CD4-positive, alpha-beta T cell treated with Interleukin-6 at 100 ng/mL for 8 hours (primary cell): ENCODE measurements around the gene BHMT.

Source experiments
- DNase-seq: peaks from one replicate; pipeline ENCODE4 v3.0.0-alpha.2; 2020; ENCODE audit warnings: mixed read lengths, low spot score

Gene BHMT

DNA sequence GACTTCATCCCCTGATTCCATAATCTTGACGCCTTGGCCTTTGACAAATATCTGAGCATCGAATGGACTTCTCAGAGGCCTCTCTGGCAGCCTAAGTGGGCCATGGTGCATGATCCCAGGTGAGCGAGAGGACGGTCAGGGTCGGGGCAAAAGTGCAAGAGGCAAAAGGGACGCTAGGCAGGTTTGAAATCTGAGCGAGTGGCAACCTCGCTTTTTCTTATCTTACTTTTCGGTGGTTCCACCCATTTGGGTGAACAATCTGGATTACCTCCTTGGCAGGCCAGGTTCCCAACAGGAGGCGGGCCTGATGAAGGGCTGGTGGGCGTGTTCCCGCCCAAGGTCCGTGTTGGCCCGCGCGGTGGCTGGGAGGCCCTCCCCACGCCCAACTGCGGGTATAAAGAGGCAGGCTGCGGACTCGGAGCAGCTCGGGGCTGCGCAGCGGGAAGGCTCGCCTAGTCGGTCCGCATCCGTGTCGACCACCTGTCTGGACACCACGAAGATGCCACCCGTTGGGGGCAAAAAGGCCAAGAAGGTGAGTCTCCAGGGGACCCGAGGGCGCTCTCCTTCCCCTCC, at the start of gene BHMT:
TSS of gene BHMT (plus strand) at position 423 of the 573 bp plus-strand sequence. CDS start at position 500, 77 bp downstream.
- no peak for DNase-seq

DNA sequence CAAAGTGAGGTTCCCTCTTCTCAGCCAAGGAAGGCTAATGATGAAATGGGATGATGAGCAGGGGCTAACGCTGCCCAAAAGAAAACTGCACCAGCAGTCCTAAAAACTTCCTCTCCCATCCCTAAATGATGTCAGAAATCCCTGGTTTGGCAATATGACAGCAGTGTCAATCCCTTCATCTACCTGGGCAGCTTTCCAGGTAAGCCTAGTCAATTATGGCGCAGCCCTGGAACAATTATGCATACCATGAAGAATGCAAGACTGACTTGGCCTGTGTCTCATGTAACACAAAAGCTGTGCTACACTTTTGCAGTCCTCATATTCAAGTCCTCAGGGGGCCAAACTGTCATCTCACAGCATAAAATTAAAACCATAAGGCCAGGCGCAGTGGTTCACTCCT, 49.2 kb upstream of the BHMT start:
- no peak for DNase-seq

DNA sequence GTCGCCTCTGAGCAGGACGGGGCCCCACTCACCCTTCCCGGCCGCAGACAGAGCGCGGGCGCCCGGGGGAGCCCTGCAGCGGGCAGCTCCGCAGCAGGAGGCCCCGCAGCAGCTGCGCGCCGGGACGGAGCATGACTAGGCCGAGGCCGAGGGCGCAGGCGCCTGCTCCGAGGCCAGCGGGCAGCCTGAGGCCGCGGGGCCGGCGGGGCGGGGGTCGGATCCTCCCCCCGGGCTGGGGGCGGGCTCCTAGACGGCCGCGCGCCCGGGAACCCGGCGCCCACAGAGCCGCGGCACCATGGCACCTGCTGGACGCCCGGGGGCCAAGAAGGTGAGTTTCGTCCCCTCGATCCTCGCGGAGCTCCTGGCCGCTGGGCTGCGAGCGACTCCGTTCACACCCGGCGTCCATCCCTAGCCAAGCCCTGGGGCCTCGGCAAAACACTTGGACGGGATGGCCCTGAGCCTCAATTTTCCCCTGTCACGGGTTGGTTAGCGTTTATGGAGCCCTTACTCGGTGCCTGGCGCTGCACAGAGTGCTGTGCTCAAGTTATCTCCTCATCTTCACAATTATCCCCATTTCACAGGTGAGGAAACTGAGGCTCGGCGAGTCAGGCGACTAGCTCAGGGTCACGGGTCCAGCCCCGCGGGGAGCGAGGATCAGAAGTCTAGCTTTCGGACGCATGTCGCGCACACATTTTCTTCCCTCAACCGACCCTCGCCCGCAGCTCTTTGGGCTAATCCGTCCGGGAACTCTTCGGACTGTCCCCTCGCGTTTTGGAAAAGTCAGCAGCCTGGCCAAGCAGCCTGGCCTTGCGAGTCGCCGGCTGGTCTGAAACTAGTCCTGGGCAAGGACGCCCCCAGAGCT, 41.9 kb upstream of the BHMT start, which contains the start of the genes BHMT2 and DMGDH:
TSS of gene BHMT2 (plus strand) at position 280 of the 862 bp plus-strand sequence. CDS start at position 296, 16 bp downstream.
TSS of gene DMGDH (minus strand) at position 187 of the 862 bp plus-strand sequence. CDS start at position 133, 54 bp downstream.
- no peak for DNase-seq

- no peak for DNase-seq
These were observed 41.3 kb upstream of the BHMT start for GRCh38 chr5:79070350-79070667.

- no peak for DNase-seq
These were observed 37.0 kb upstream of the BHMT start for GRCh38 chr5:79074641-79075040.

GRCh38 chr5:79075646-79076426, 35.8 kb upstream of the BHMT start:
- DNase-seq = no peak

GRCh38 chr5:79076819-79077218, 34.8 kb upstream of the BHMT start:
- no peak for DNase-seq

DNA sequence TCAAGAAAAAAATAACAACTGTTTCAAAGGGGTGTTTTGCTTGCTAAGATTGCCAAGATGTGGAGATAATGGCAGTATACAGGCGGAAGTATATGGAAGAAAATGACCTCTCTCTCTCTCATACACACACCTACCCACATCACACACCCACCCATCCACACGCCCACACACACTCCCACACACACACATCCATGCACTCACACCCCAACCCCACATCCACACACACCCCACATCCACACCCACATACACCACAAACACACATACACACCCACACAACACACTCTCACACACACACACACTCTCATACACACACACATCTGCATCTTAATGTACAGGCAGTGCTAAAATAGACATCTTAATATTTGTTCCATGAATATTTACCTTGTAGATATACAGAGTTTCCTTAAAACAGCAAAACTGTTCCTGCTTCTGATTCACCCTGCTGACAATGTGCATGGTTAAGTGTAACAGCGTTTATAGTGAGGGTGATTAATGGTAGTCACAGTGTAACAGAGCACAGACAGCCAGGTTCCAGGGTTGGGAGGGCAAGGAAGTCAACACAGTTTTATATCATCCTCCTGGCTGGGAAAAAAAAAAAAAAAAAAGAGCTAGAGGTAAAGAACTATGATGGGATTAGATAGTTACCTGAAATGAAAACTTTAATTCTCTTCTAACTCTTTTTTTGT, 33.8 kb upstream of the BHMT start:
- no peak for DNase-seq

DNA sequence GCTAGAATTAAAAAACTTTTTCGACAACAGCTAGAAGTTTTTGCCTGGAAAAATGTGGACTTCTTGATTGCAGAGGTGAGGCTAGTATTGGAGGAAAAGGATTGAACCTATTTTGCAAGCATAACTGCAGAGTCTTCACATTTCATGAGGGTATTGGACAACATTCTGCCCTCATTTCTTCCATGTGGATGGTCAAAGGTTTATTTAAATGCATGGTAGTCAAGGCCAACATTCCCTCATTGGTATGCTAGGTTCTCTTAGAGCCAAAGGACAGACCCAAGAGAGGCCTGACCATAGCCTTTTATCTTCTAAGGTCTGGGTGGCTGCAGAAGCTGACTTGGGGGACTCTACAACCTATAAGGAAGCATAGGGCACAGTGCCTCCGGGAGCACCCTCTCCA, 30.8 kb upstream of the BHMT start:
- DNase-seq = no peak

DNA sequence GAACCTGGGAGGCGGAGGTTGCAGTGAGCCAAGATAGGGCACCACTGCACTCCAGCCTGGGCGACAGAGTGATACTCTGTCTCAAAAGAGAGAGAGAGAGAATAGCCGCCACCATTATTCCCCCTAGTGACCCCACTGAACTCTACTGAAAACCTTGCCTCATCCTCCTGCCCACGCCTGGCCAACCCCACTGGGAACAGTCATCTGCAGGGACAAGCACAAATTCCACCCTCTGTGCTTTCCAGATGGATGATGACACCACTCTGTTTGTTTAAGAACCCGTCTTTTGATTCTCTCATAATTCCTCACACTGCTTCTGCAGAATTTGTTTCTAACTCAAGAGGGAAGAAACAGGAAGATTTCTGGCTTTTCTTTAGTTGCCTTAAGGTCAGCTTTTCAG, 29.8 kb upstream of the BHMT start:
- DNase-seq = no peak

- no peak for DNase-seq
These were observed 25.5 kb upstream of the BHMT start for GRCh38 chr5:79086116-79086515.

DNA sequence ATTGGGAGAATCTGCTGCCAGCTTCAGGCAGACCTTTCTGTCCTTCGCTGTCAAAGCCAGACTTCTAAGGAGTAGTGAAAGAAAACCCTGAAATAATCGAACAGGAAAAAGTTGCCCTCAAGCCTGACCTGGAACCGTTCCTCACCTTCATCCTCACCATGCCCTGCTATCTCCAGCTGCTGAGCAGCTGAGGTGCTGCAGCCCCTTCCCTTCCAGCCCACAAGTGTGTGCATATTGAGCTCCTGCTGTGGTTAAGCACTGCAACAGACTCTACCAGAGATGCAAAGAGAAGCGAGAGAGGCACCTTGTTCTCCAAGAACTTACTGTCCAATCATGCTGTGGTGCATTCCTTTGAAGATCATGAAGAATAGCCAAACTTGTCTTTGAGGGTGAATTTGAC, 23.1 kb upstream of the BHMT start:
- DNase-seq = no peak

- DNase-seq = no peak
These were observed 20.5 kb upstream of the BHMT start for GRCh38 chr5:79091064-79091463.

- no peak for DNase-seq
These were observed 17.8 kb upstream of the BHMT start for GRCh38 chr5:79093762-79094161.

GRCh38 chr5:79105868-79106267, 5.7 kb upstream of the BHMT start:
- DNase-seq = no peak

GRCh38 chr5:79107020-79107796, 4.4 kb upstream of the BHMT start:
- no peak for DNase-seq

- DNase-seq = no peak
These were observed 3.5 kb upstream of the BHMT start for GRCh38 chr5:79108086-79108485.

DNA sequence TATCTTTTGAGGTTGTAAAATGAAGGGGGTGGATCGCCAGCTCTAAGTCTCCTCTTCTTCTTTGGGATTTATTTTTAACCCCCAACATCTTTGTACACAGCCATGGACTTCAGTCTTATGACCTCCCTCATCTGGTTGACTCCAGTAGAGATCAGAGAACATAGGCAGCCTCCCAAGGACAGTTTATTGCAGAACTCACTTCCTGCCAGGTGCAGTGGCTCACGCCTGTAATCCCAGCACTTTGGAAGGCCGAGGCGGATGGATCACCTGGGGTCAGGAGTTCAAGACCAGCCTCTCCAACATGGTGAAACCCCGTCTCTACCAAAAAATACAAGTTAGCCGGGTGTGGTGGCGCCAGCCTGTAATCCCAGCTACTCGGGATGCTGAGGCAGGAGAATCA, 2.8 kb upstream of the BHMT start:
- DNase-seq = no peak

DNA sequence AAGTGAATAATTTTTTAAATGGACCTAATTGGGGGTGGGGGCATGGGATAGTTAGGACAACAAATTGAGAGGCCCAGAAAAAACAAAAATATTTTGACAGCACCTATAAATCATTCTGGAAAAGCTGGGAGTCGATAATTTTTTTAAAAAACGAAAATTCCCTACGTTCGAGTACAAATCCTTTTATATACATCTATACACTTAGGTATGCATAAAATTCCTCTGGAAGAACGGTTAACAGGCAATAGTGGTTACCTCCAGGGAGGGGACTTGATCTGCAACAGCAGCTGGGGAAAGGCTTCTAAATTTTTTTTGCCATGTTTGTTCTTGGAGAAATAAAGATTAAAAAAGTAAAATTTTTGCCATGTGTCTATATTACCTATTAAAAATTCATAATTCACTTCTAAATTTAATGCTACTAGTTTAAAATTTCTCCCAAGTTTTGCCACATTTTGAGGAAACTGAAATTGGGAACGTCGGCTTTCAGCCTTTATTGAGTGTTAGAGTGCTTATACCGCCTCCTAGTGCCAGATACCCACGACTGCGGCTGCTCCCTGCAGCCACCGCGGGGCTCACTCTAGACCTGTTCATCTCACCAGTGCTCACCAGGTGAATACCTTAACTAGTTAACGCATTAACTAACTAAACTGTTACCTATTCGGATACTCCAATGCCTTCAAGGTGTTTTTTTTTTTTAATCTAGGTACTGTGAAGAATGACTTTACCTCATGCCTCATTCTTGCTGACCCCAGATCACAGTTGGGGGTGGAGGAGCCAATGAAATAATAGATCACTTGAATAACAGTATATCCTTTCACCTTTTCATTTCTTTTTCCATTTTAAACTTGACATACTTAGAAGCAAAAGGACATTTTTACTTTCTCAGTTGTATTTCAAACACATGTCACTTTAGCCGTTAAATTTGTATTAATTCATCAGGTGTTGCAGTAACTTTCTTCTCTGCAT, 1.8 kb upstream of the BHMT start:
- DNase-seq = no peak
